Nephron (organoid): ENCODE measurements around the gene ZNF618.
"Not testable (repeated sequence)": the region's sequence is repeated elsewhere in the genome, so short reads cannot be mapped to it uniquely, and the experiment has no call there.

ENCODE experiments used
- H3K27ac Mint-ChIP-seq, 3 experiments: 2 replicates each; pipeline ENCODE4 v1.8.0; 2020; ENCODE audit warnings: mixed read lengths in 3 of 3, mild to moderate bottlenecking in 2 of 3, moderate library complexity in 1 of 3
- H3K27me3 Mint-ChIP-seq: 2 replicates; pipeline ENCODE4 v1.8.0; 2021; ENCODE audit warnings: low read depth, mild to moderate bottlenecking, moderate library complexity, mixed read lengths
- H3K36me3 Mint-ChIP-seq: 2 replicates; pipeline ENCODE4 v1.8.0; 2020; ENCODE audit warnings: low read depth, mixed read lengths
- H3K4me1 Mint-ChIP-seq: 2 replicates; pipeline ENCODE4 v1.8.0; 2020; ENCODE audit warnings: mixed read lengths
- H3K4me3 Mint-ChIP-seq, 3 experiments: 2 replicates each; pipeline ENCODE4 v1.8.0; 2020; ENCODE audit warnings: mild to moderate bottlenecking in 3 of 3, mixed read lengths in 3 of 3, moderate library complexity in 2 of 3
- H3K9me3 Mint-ChIP-seq: 2 replicates; pipeline ENCODE4 v1.8.0; 2020; ENCODE audit warnings: mixed read lengths
- TF ChIP-seq, protein P1 (sequence below), 3 experiments: fragments of 200-600 bp; sonication (generic); IDR thresholded peaks; one replicate each; pipeline ENCODE4 v1.5.0; 2021; ENCODE audit warnings: antibody characterized with exemption in 3 of 3; ENCODE audit not compliant: unreplicated experiment in 3 of 3

The ZNF618 gene

GRCh38 chr9:114038724-114039313 lies 162.7 kb downstream of the ZNF618 start:
- H3K36me3 Mint-ChIP-seq: peaks cover 90% of the 10 kb centered on the region
- peaks cover 5% of the 10 kb centered on the region for H3K4me1 Mint-ChIP-seq
- no peaks in the 10 kb centered on the region for H3K27me3 Mint-ChIP-seq
- peak overlapping the region in 2 of 3 experiments; percentile 23 to 79 for H3K27ac Mint-ChIP-seq
- no peak overlapping the region for H3K4me3 Mint-ChIP-seq
- peaks cover 16% of the 10 kb centered on the region for H3K9me3 Mint-ChIP-seq
- TF ChIP-seq, protein P1, sequence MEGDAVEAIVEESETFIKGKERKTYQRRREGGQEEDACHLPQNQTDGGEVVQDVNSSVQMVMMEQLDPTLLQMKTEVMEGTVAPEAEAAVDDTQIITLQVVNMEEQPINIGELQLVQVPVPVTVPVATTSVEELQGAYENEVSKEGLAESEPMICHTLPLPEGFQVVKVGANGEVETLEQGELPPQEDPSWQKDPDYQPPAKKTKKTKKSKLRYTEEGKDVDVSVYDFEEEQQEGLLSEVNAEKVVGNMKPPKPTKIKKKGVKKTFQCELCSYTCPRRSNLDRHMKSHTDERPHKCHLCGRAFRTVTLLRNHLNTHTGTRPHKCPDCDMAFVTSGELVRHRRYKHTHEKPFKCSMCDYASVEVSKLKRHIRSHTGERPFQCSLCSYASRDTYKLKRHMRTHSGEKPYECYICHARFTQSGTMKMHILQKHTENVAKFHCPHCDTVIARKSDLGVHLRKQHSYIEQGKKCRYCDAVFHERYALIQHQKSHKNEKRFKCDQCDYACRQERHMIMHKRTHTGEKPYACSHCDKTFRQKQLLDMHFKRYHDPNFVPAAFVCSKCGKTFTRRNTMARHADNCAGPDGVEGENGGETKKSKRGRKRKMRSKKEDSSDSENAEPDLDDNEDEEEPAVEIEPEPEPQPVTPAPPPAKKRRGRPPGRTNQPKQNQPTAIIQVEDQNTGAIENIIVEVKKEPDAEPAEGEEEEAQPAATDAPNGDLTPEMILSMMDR (IDR thresholded peaks at IDR 0.05; ENCODE audit: unreplicated experiment in 3 of 3): no peak

- peaks cover 90% of the 10 kb centered on the region for H3K36me3 Mint-ChIP-seq
- peaks cover 23% of the 10 kb centered on the region for H3K9me3 Mint-ChIP-seq
- no peak overlapping the region for H3K27ac Mint-ChIP-seq
- H3K27me3 Mint-ChIP-seq: no peaks in the 10 kb centered on the region
- H3K4me1 Mint-ChIP-seq: peaks cover 5% of the 10 kb centered on the region
- TF ChIP-seq, protein P1 (IDR thresholded peaks at IDR 0.05; ENCODE audit: unreplicated experiment in 3 of 3): no peak
- no peak overlapping the region for H3K4me3 Mint-ChIP-seq
Measured at GRCh38 chr9:114039484-114039883, 163.4 kb downstream of the ZNF618 start.

DNA sequence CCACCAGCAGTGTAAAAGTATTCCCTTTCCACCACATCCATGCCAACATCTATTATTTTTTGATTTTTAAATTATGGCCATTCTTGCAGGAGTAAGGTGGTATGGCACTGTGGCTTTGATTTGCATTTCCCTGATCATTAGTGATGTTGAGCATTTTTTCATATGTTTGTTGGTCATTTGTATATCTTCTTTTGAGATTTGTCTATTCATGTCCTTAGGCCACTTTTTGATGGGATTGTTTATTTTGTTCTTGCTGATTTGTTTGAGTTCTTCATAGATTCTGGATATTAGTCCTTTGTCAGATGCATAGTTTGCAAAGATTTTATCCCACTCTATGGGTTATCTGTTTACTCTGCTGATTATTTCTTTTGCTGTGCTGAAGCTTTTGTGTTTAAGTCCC lies 167.6 kb downstream of the ZNF618 start:
- not testable (repeated sequence) for H3K4me3 Mint-ChIP-seq, H3K27ac Mint-ChIP-seq, H3K27me3 Mint-ChIP-seq, H3K4me1 Mint-ChIP-seq
- Mint-ChIP-seq H3K9me3 (peaks cover 33% of the 10 kb centered on the region), H3K36me3 (peaks cover 92% of the 10 kb centered on the region)

DNA sequence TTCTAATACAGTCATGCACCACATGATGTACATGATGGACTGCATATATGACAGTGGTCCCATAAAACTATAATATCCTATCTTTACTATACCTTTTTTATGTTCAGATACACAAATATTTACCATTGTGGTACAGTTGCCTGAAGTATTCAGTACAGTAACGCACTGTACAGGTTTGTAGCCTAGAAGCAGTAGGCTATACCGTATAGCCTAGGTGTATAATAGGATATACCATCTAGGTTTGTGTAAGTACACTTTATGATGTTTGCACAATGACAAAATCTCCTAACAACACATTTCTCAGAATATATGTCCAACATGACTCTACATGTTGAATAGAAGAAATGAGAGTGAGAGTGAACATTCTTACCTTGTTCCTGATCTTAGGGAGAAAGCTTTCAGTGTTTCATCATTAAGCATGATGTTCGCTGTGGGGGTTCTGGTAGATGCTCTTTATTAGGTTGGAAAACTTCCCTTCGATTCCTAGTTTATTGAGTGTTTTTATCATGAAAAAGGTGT lies 170.2 kb downstream of the ZNF618 start:
- H3K4me1 Mint-ChIP-seq: no peaks in the 10 kb centered on the region
- peaks cover 93% of the 10 kb centered on the region for H3K36me3 Mint-ChIP-seq
- no peak overlapping the region for H3K27ac Mint-ChIP-seq
- H3K4me3 Mint-ChIP-seq: no peak overlapping the region
- no peaks in the 10 kb centered on the region for H3K27me3 Mint-ChIP-seq
- H3K9me3 Mint-ChIP-seq: peaks cover 33% of the 10 kb centered on the region
- TF ChIP-seq, protein P1 (IDR thresholded peaks at IDR 0.05; ENCODE audit: unreplicated experiment in 3 of 3): no peak

- Mint-ChIP-seq H3K36me3 (peaks cover 94% of the 10 kb centered on the region), H3K27me3 (no peaks in the 10 kb centered on the region), H3K9me3 (peaks cover 32% of the 10 kb centered on the region), H3K4me3 (no peak overlapping the region), H3K4me1 (no peaks in the 10 kb centered on the region), H3K27ac (no peak overlapping the region)
- TF ChIP-seq, protein P1 (IDR thresholded peaks at IDR 0.05; ENCODE audit: unreplicated experiment in 3 of 3): no peak
Measured at GRCh38 chr9:114046875-114047274, 170.8 kb downstream of the ZNF618 start.

DNA sequence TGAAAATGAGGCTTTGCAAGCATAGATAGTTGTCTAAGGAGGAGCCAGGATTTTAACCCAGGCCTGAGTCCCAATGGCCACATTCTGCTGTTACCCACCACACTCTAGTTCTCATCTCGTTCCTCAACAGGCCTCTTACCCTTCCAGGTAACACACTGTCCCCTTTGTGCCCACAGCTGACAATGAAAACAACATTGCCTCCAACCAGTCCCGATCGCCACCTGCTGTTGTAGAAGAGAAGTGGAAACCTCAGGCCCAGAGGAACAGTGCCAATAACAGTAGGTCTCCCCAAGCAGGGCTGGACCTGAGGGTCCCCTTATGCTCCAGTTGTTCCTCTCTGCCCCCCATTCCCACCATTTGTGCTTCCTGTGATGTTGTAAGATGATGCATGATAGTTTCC lies 171.6 kb downstream of the ZNF618 start:
- Mint-ChIP-seq H3K27me3 (no peaks in the 10 kb centered on the region), H3K36me3 (peaks cover 92% of the 10 kb centered on the region), H3K4me1 (no peaks in the 10 kb centered on the region), H3K9me3 (peaks cover 28% of the 10 kb centered on the region), H3K27ac (peak overlapping the region in 1 of 3 experiments; percentile 63), H3K4me3 (no peak overlapping the region)
- TF ChIP-seq, protein P1 (IDR thresholded peaks at IDR 0.05; ENCODE audit: unreplicated experiment in 3 of 3): peak in 1 of 3 experiments; percentile 14
